Measurements from ENCODE around the gene FDX1. TPM values are rescaled to one million over a fixed set of nuclear protein-coding genes. Genes with fewer than 3 reads are reported as not detected.

The FDX1 gene
- total RNA-seq, 1 donor from 2014 or later = 12.2 TPM

DNA sequence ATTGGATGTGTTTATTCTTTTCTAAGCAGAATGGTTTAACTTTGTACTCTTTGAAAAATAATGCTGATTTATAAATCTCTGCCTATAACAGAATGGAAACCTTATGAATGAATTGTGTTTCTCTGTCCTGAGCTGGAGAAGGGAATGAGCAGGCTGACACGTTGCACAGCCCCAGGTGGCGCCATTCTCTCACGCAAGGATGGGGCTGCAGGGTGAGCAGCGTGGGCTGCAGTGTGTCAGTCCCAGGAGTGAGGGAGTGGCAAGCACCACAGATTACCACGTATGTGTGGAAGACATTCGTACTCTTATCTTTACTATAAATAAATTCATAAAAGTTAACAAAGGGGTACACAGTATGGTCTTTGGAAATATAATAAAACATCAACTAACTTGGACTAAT lies 33.4 kb downstream of the FDX1 start:
- intact Hi-C loops (cut with micrococcal nuclease) = loop anchor here (1.0 kb wide), 1 partner anchor 767 kb away; no protein-coding TSS in a partner anchor

DNA sequence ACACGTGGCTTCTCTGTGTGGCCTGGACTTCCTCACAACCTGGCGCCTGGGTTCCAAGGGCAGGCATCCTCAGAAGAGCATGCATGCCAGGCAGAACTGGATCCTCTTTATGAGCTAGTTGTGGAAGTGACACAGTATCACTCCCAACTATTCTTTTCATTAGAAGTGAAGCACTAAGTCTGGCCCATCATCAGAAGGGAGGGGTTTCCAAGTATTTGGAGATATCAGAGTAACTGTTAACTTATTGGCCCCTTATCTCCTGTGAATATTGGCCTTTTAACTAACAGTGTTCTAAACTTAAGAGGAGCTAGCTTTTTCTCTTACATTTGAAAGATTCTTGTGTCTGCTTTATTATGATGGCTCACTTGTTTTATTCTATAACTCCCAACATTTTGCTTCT lies 35.5 kb downstream of the FDX1 start:
- intact Hi-C loops (cut with micrococcal nuclease) = no loop called here

GRCh38 chr11:110467556-110467955 lies 37.8 kb downstream of the FDX1 start:
- intact Hi-C loops (cut with micrococcal nuclease) = no loop called here

DNA sequence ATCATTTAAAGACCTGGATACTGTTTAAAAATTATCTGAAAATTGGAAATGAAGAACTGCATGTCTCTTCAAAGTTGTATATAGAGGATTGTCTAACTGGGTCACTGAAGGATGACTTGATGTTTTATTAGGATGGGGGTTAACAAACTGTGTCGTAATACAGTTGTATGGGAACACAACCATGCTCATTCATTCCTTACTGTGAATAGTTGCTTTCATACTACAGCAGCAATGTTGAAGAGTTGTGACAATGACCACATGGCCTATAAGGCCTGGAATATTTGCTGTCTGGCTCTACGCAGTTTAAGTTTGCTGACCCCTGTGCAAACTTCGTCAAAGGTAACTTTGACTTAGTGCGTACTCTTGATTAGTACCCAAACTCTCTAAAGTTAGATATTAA lies 38.4 kb downstream of the FDX1 start:
- intact Hi-C loops (cut with micrococcal nuclease) = no loop called here

- intact Hi-C loops (cut with micrococcal nuclease) = no loop called here
These were observed 39.4 kb downstream of the FDX1 start for GRCh38 chr11:110469127-110469526.

- intact Hi-C loops (cut with micrococcal nuclease) = no loop called here
These were observed 41.0 kb downstream of the FDX1 start for GRCh38 chr11:110470716-110471115.

GRCh38 chr11:110471371-110471770 lies 41.6 kb downstream of the FDX1 start:
- intact Hi-C loops (cut with micrococcal nuclease) = no loop called here

- intact Hi-C loops (cut with micrococcal nuclease) = no loop called here
These were observed 43.1 kb downstream of the FDX1 start for GRCh38 chr11:110472858-110473257.

DNA sequence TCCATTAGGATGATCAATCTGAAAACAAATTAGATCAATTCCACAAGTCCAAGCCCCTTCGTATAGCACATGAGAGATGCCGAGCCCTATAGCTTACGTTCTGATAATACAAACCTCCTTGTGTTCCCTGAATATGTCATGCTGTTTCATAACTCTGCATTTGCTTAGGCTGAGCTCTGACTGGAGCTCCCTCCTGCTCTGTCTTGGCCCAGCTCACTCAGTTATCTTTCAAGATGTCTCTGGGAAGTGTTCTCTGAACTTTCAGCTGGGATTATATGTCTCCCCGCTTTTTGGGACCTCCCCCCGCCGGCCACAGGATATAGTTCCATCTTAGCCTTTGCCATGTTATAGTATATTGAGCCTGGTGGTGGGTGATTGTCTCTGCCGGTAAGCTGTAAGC lies 44.0 kb downstream of the FDX1 start:
- intact Hi-C loops (cut with micrococcal nuclease) = no loop called here

DNA sequence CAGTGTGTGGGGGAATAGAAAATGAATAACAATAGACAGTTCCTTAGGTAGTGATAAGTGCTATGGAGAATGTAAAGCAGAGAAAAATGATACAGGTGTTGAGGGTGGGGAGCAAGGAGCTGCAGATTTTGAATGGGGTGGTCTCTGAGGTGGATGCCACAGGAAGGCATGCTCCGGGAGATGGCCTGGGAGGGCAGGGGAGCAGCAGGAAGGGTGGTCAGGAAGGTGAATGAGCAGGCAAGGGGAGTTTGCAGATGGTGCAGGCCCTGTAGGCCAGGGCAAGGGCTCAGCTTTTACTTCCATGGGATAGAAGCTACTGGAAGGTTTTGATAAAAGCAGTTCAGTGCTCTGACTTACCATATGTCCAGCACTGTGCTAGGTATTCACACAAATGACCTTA lies 44.8 kb downstream of the FDX1 start:
- intact Hi-C loops (cut with micrococcal nuclease) = no loop called here

DNA sequence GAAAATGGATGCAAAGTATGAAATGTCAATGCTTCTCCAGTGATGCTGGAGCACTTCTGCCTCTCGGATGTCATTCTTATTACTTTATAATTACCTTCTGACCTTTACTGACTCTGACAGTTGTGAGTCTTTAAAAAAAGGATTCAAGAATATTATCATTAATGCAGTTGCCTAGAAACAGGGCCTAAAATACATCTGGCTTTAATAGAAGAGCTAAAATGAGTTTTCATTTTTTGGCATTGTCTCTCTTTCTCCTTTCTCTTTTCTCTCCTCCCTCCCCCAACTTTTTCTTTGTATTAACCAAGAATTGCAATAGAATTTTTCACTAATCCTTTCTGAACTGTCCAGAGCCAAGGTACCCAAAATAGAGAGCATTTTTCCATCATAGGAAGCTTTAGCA lies 45.9 kb downstream of the FDX1 start:
- intact Hi-C loops (cut with micrococcal nuclease) = no loop called here

GRCh38 chr11:110478410-110478809 lies 48.7 kb downstream of the FDX1 start:
- intact Hi-C loops (cut with micrococcal nuclease) = no loop called here

DNA sequence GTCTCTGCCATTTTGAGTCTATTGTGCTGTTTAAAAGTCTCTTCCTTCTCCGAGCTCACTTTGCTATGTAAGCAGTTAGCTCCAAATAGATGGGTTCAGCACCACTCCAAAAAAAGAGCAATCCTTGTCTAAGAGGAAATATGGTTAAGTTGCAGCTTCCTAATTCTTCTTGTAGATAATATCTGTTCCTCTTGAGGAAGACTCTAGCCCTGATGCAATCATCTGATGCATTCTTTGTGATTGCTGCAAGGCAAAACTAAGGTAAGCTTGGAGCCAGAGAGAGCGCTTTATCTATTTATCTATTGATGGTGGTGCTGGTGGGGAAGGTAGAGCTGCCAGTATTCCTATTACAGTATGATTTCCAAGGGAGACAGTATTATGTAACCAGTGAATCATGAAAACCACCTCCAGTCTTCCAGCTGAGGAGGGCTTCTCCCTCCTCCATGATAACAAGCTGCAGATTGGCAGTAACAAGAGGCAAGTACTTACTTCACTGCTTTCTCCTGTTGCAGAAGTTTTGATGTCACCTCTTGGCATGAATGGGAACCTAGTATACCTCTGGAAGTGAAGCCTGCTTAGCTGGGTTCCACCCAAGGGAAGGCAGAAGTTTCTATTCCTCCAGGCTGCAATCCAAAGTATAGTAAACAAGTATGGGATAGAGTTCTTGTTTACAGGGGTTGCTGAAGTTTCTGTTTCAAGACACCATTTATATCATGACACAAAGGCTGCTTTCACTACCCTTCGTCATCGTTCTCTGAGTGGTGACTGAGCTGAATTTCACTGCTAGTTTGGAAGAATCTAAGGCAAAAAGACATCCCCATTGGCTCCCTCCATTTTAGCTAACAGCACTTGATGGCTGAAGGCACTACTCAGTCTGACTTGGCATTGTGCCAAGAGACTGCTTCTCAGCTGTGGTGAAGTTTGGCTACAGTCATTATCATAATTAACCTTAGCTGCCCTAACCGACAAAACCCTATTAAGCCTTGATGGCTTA lies 49.7 kb downstream of the FDX1 start:
- intact Hi-C loops (cut with micrococcal nuclease) = no loop called here

GRCh38 chr11:110481523-110481922 lies 51.8 kb downstream of the FDX1 start:
- intact Hi-C loops (cut with micrococcal nuclease) = no loop called here

GRCh38 chr11:110486156-110486555 lies 56.4 kb downstream of the FDX1 start:
- intact Hi-C loops (cut with micrococcal nuclease) = no loop called here

DNA sequence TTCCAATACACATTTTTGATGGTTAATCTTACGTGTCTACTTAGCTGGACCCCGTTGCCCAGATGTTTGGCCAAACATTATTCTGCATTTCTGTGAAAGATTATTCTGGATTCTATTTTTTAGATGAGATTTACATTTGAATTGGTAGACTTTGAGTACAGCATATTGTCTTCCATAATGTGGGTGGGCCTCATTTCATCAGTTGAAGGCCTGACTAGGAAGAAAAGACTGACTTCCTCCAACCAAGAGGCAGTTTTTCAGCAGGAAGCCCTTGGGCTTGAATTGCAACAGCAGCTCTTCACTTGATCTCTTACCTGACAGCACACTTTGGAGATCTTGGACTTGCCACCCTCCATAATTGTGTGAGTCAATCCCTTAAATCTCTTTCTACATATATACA lies 58.7 kb downstream of the FDX1 start:
- intact Hi-C loops (cut with micrococcal nuclease) = no loop called here

GRCh38 chr11:110490886-110491285 lies 61.1 kb downstream of the FDX1 start:
- intact Hi-C loops (cut with micrococcal nuclease) = no loop called here

GRCh38 chr11:110491577-110492320 lies 62.0 kb downstream of the FDX1 start:
- intact Hi-C loops (cut with micrococcal nuclease) = no loop called here

DNA sequence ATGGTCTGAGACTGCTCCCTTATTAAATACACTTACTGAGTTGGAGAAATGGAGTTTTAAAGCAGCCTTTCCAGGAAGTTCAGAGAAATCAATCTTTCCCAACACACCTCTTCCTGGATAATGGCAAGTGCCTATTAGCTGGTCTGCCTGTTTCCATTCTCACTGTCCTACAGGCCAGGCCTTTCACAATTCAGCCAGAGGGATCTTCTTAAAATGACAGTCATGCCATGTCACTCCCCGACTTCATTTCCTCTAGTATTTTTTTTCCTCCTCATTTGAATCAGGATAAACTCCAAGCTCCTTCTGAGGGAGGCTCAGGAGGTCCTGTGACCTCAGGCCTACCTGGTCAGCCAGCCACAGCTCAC lies 62.6 kb downstream of the FDX1 start:
- intact Hi-C loops (cut with micrococcal nuclease) = no loop called here

DNA sequence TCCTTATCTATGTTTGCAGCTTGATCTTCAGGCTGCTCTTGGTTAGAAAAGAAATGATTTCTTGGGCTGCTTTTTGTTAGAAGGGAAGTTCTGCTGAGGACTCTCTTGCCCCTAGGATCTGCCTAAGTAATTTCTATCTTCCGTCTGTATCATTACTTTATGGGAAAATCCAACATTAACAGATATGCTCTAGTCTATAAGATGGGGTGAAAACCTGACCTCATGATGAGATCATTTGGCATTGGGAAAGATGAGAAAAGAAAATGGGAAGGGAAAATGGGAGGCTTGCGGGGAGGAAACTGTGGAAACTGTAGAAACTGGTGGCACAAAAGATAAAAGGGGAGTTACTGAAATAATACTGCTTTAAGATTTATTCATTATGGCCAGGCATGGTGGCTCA lies 63.6 kb downstream of the FDX1 start:
- intact Hi-C loops (cut with micrococcal nuclease) = no loop called here

GRCh38 chr11:110497231-110497978 lies 67.7 kb downstream of the FDX1 start:
- intact Hi-C loops (cut with micrococcal nuclease) = no loop called here

DNA sequence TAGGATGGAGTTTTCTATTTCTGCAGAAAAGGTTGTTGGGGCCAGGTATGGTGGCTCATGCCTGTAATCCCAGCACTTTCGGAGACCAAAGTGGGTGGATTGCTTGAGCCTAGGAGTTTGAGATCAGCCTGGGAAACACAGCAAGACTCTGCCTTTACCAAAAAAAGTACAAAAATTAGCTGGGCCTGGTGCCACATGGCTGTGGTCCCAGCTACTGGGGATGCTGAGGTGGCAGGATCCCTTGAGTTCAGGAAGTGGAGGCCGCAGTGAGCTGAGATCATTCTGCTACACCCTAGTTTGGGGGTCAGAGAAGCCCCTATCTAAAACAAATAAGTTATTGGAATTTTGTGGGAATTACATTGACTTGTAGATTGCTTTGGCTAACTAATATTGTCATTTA lies 71.7 kb downstream of the FDX1 start:
- intact Hi-C loops (cut with micrococcal nuclease) = no loop called here
